Measurements from ENCODE around the gene PKP2. TPM values are rescaled to one million over a fixed set of nuclear protein-coding genes. Genes with fewer than 3 reads are reported as not detected.

Gene PKP2
- total and polyA plus RNA-seq, 4 donors = 8.6 to 35.7 (median 12.8) TPM

- no peaks in the 10 kb centered on the region for H3K4me1 ChIP-seq (ENCODE audit: control insufficient read depth in 4 of 4, insufficient read depth in 4 of 4, low read length in 3 of 4)
- H3K9me3 ChIP-seq (ENCODE audit: control insufficient read depth in 4 of 4, low read length in 3 of 4) = no peaks in the 10 kb centered on the region
- TF ChIP-seq, protein P1, sequence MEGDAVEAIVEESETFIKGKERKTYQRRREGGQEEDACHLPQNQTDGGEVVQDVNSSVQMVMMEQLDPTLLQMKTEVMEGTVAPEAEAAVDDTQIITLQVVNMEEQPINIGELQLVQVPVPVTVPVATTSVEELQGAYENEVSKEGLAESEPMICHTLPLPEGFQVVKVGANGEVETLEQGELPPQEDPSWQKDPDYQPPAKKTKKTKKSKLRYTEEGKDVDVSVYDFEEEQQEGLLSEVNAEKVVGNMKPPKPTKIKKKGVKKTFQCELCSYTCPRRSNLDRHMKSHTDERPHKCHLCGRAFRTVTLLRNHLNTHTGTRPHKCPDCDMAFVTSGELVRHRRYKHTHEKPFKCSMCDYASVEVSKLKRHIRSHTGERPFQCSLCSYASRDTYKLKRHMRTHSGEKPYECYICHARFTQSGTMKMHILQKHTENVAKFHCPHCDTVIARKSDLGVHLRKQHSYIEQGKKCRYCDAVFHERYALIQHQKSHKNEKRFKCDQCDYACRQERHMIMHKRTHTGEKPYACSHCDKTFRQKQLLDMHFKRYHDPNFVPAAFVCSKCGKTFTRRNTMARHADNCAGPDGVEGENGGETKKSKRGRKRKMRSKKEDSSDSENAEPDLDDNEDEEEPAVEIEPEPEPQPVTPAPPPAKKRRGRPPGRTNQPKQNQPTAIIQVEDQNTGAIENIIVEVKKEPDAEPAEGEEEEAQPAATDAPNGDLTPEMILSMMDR (IDR thresholded peaks at IDR 0.05; ENCODE audit: low read depth, low read length, missing input control) = no peak
- no peak for TF ChIP-seq TAF1 (conservative IDR thresholded peaks at IDR 0.05)
- no peak for TF ChIP-seq JUND (IDR thresholded peaks at IDR 0.05)
- no peak for TF ChIP-seq ZBTB33 (IDR thresholded peaks at IDR 0.05)
- no peak for TF ChIP-seq GABPA (IDR thresholded peaks at IDR 0.05 in 1 of 2, conservative IDR thresholded peaks at IDR 0.05 in 1 of 2)
- no peak for TF ChIP-seq NR2F2 (IDR thresholded peaks at IDR 0.05)
- no peak for TF ChIP-seq RAD21 (IDR thresholded peaks at IDR 0.05)
- no peak for TF ChIP-seq YY1 (IDR thresholded peaks at IDR 0.05)
- TF ChIP-seq EGR1 (IDR thresholded peaks at IDR 0.05; ENCODE audit: low read depth in 2 of 2) = no peak
- TF ChIP-seq RXRA (IDR thresholded peaks at IDR 0.05) = no peak
- no peak for TF ChIP-seq HNF4A (conservative IDR thresholded peaks at IDR 0.05)
- TF ChIP-seq SP1 (IDR thresholded peaks at IDR 0.05) = no peak
- TF ChIP-seq FOXA2 (IDR thresholded peaks at IDR 0.05) = no peak
- TF ChIP-seq HNF4G (IDR thresholded peaks at IDR 0.05) = no peak
- TF ChIP-seq, protein P2, sequence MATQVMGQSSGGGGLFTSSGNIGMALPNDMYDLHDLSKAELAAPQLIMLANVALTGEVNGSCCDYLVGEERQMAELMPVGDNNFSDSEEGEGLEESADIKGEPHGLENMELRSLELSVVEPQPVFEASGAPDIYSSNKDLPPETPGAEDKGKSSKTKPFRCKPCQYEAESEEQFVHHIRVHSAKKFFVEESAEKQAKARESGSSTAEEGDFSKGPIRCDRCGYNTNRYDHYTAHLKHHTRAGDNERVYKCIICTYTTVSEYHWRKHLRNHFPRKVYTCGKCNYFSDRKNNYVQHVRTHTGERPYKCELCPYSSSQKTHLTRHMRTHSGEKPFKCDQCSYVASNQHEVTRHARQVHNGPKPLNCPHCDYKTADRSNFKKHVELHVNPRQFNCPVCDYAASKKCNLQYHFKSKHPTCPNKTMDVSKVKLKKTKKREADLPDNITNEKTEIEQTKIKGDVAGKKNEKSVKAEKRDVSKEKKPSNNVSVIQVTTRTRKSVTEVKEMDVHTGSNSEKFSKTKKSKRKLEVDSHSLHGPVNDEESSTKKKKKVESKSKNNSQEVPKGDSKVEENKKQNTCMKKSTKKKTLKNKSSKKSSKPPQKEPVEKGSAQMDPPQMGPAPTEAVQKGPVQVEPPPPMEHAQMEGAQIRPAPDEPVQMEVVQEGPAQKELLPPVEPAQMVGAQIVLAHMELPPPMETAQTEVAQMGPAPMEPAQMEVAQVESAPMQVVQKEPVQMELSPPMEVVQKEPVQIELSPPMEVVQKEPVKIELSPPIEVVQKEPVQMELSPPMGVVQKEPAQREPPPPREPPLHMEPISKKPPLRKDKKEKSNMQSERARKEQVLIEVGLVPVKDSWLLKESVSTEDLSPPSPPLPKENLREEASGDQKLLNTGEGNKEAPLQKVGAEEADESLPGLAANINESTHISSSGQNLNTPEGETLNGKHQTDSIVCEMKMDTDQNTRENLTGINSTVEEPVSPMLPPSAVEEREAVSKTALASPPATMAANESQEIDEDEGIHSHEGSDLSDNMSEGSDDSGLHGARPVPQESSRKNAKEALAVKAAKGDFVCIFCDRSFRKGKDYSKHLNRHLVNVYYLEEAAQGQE (IDR thresholded peaks at IDR 0.05) = no peak
- TF ChIP-seq, protein P3, sequence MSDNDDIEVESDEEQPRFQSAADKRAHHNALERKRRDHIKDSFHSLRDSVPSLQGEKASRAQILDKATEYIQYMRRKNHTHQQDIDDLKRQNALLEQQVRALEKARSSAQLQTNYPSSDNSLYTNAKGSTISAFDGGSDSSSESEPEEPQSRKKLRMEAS (IDR thresholded peaks at IDR 0.05) = no peak
- no peak for TF ChIP-seq FOXA1 (IDR thresholded peaks at IDR 0.05)
- 83% methylated on average over 6 of the region's 6 CpGs for WGBS
- H3K27me3 ChIP-seq (ENCODE audit: control insufficient read depth in 4 of 4, insufficient read depth in 4 of 4, low read length in 3 of 4) = no peaks in the 10 kb centered on the region
- no peak overlapping the region for H3K9ac ChIP-seq (ENCODE audit: low read depth in 1 of 2, low read length in 2 of 2)
- no peak overlapping the region for H3K4me3 ChIP-seq (ENCODE audit: low read depth in 1 of 3, low read length in 3 of 3)
- H3K36me3 ChIP-seq (ENCODE audit: control insufficient read depth in 4 of 4, insufficient read depth in 3 of 4, low read depth in 1 of 4, low read length in 3 of 4) = no peaks in the 10 kb centered on the region
- no peak for DNase-seq (ENCODE audit: low spot score)
- no peak overlapping the region for H3K27ac ChIP-seq (ENCODE audit: low read depth in 1 of 2, low read length in 2 of 2)
Observed at GRCh38 chr12:32777691-32778175, 118.8 kb downstream of the PKP2 start.

DNA sequence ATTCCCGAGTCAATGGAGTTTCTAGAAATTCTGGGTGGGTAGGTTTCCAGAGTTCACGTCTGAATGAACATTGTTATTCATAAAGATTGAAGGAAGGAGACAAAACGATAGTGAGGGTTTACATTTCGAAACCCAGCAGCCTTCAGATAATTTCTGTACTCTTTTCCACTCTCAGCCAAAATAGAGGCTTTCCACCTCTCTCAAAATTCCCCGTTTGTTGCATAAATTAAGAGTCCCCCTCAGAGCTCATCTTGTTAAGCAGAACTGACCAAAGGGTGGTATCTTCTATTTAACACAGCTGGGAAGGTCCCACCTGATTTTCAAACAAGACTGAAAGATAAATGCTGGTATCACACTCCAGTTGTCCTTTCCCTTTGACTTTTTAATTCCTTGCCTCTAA is 119.4 kb downstream of the PKP2 start:
- no peaks in the 10 kb centered on the region for H3K9me3 ChIP-seq (ENCODE audit: control insufficient read depth in 4 of 4, low read length in 3 of 4)
- H3K27ac ChIP-seq (ENCODE audit: low read depth in 1 of 2, low read length in 2 of 2) = no peak overlapping the region
- no peak overlapping the region for H3K9ac ChIP-seq (ENCODE audit: low read depth in 1 of 2, low read length in 2 of 2)
- no peaks in the 10 kb centered on the region for H3K27me3 ChIP-seq (ENCODE audit: control insufficient read depth in 4 of 4, insufficient read depth in 4 of 4, low read length in 3 of 4)
- 63% methylated on average over 5 of the region's 5 CpGs for WGBS
- no peak for DNase-seq (ENCODE audit: low spot score)
- TF ChIP-seq NR2F2 (IDR thresholded peaks at IDR 0.05) = no peak
- H3K4me3 ChIP-seq (ENCODE audit: low read depth in 1 of 3, low read length in 3 of 3) = no peak overlapping the region
- no peaks in the 10 kb centered on the region for H3K4me1 ChIP-seq (ENCODE audit: control insufficient read depth in 4 of 4, insufficient read depth in 4 of 4, low read length in 3 of 4)
- H3K36me3 ChIP-seq (ENCODE audit: control insufficient read depth in 4 of 4, insufficient read depth in 3 of 4, low read depth in 1 of 4, low read length in 3 of 4) = no peaks in the 10 kb centered on the region

Measured in liver (tissue), 9 donors.